Activated gamma-delta T cell (primary cell): Measurements from ENCODE around the gene ZBTB8B.
A peak's percentile ranks its signal among the peaks of the same experiment; 100 is the strongest.
"Not testable (repeated sequence)": the region's sequence is repeated elsewhere in the genome, so short reads cannot be mapped to it uniquely, and the experiment has no call there.

Experiments used
- DNase-seq: peaks from one replicate; lab custom pipeline; 2025; lab: John Stamatoyannopoulos, UW
- total RNA-seq, 2 donors: gene quantifications; one replicate each; lab custom pipeline; 2026; lab: John Stamatoyannopoulos, UW

Gene ZBTB8B
- 0.09 to 0.10 reads per million in 2 donors for total RNA-seq

DNA sequence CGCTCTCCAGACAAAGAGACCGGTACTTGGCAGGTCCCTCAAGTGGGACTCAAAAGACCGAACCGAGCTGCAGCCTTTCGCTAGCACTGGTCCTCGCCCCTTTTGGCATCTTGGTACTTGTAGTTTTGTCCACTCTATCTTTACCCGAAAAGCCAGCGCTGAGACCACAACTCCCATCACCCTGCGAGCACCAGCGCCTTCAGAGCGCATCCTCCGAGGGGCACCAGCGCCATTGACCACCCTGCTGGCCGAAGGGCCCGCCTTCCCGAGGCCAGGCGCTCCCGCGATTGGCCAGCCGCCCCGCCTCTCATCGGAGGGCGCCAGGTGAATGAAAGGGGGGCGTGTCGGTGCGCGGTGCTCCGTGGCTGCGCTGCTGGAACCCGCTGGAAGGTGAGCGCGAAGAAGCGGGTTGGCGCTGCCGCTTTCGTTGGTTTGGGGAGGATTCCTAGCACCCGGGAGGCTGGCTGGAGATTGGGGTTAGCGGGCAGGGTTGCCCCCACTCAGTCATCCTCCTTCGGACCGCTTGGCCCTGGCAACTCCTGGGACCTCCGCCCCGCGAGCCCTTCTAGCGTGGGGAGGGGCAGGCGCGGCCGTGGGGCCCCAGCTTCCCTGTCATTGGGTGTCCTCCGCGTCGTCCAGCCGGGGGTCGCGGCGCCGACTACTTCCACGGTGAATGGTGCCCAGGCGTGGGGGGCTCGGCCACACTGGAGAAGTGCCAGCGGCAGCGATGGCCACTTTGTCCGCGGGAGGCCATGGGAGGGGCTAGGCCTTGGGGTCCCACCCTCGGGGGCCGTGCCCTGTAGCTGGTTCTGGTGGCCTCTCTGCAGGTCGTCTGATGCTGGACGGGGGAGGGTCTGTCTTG lies at the start of gene ZBTB8B:
Gene ZBTB8B (plus strand): TSS at position 357 of the 862 bp plus-strand sequence. CDS start 5,553 bp downstream, outside the sequence.
- peak; percentile 15 for DNase-seq

GRCh38 chr1:32421775-32422174 lies 43.1 kb upstream of the ZBTB8B start:
- DNase-seq = no peak

DNA sequence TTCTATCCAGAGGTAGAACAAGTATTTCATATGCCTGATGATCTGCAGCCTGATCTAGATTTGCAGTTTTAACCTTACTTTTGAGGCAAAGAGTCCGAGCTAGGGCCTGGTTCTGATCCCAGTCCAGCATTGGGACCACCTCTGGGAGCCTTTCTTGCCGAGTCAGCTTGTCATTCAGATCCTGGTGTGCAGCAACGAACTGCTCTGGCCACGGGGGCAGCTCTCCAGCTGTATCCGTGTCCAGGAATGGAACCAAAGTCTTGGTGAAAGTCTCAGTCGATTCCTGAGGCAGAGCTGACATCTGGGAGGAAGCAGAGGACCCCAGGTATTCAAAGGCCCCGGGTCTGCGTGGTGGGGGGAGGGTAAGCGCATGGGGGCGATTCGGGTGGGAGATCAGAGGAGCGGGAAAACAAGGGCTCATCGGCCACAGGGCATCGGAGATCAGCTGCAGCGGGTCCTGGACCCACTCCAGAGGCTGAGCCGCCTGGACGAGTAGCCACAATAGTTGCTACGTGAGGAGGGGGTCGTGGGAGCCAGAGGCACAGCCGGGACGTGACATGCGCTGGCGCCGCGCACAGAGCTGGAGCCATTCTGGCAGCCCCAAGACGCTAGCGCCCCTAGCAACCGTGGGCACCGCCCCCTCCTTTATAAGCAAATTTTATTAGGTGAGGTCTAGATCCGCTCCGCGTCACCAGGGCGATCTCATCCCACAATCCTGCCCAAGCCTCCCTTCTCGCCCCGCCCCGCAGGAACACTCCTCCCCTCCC lies 38.2 kb upstream of the ZBTB8B start:
- no peak for DNase-seq

GRCh38 chr1:32427264-32427963 lies 37.5 kb upstream of the ZBTB8B start:
- DNase-seq = no peak

DNA sequence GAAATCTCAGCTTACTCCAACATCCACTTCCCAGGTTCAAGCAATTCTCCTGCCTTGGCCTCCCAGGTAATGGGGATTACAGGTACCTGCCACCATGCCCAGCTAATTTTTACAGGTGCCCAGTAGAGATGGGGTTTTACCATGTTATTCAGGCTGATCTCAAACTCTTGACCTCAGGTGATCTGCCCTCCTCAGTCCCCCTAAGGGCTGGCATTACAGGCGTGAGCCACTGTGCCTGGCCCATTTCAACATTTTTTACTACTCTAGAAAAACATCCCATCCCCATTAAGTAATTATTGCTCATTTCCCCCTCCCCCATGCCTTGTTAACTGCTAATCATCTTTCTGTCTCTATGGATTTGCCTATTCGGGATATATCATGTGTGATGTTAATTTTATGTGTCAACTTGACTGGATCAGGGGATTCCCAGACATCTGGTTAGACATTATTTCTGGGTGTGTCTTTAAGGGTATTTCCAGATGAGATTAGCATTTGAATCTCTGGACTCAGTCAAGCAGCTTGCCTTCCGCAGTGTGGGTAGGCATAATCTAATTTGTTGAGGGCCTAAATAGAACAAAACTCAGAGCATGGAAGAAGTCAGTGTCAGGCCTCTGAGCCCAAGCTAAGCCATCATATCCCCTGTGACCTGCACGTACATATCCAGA lies 33.0 kb upstream of the ZBTB8B start:
- no peak for DNase-seq

- DNase-seq = no peak
Measured at GRCh38 chr1:32438136-32438535, 26.7 kb upstream of the ZBTB8B start.

GRCh38 chr1:32438777-32439176 lies 26.1 kb upstream of the ZBTB8B start:
- DNase-seq = not testable (repeated sequence)

GRCh38 chr1:32441467-32441866 lies 23.4 kb upstream of the ZBTB8B start:
- not testable (repeated sequence) for DNase-seq

GRCh38 chr1:32447469-32448185 lies 17.2 kb upstream of the ZBTB8B start:
- DNase-seq = no peak

GRCh38 chr1:32448186-32448772 lies 16.6 kb upstream of the ZBTB8B start:
- not testable (repeated sequence) for DNase-seq

- DNase-seq = no peak
Measured at GRCh38 chr1:32448773-32449456, 16.0 kb upstream of the ZBTB8B start.

DNA sequence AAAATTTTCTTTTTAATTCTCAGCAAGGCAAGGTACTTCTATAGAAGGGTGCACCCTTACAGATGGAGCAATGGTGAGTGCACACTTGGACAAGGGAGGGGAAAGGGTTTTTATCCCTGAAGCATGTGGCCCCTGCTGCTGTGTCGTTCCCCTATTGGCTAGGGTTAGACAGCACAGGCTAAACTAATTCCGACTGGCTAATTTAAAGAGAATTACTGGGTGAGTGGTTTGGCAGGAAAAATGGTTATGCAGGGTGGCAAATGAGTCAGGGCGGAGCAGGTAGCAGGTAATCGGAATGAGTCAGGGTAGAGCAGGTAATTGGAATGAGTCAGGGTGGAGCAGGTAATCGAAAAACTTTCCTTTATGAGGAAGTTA lies 15.4 kb upstream of the ZBTB8B start:
- not testable (repeated sequence) for DNase-seq

- no peak for DNase-seq
Measured at GRCh38 chr1:32454726-32455125, 10.1 kb upstream of the ZBTB8B start.

DNA sequence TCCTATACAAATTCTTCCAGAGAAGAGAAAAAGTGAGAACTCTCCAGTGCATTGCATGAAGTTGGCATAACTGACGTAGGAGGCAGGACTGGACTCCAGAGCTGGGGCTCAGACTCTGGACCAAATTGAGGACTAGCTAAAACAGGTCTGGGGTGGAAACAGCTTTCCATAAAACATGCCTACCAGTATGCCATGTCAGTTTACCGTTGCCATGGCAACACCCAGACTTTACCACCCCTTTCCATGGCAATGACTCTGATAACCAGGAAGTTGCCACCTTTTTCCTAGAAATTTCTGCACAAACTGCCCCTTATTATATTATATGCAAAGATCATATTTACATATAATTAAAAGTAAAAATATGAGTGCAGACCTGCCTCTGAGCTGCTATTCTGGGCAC lies 8.9 kb upstream of the ZBTB8B start:
- no peak for DNase-seq

DNA sequence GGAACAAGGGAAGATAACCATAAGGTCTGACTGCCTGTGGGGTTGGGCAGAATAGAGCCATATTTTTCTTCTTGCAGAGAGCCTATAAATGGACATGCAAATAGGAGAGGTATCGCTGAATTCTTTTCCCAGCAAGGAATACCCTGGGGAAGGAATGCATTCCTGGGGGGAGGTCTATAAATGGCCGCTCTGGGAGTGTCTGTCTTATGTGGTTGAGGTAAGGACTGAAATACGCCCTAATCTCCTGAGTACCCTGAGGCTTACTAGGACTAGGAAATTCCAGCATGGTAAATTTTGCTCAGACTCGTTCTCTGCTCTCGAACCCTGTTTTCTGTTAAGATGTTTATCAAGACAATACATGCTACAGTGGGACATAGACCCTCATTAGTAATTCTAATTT lies 6.1 kb upstream of the ZBTB8B start:
- not testable (repeated sequence) for DNase-seq

- not testable (repeated sequence) for DNase-seq
Measured at GRCh38 chr1:32462977-32463376, 1.9 kb upstream of the ZBTB8B start.

DNA sequence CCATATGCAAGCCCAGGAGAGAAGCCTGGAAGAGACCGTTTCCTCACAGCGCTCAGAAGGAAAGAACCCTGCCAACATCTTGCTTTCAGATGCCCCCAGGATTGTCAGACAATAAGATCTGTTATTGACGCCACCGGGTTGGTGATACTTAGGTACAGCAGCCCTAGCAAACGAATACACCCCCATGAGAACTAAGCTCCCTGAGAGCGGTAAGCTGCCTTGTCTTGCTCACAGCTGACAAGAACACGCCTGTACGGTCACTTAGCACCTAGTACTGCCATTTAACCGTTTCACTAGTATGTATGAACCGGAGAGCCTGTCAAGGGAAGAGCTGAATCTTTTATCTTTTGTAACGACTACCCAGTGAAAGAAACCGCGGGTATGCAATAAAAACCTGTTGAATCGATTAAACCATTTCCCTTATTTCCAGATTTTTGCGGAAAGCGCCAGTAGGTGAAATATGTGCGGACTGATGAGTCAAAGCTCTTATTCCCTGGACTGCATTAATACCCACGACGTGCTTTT lies 619 bp upstream of the ZBTB8B start:
- no peak for DNase-seq

DNA sequence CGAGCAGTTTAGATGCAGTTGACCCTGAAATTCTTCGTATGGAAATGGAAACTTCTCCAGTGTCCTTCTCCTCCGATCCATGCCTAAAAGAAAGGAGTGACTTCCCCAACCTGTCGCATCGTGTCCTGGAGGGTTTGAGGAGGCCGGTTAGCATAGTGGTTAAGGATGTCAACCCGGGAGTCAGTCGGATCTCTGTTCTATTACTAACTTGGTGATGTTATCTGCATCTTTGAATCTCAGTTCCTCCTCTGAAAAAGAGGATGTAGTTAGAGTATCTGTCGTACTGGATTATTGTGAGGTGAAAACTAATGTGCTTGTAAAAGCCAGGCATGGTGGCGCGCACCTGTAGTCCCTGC lies 684 bp downstream of the ZBTB8B start:
- no peak for DNase-seq

DNA sequence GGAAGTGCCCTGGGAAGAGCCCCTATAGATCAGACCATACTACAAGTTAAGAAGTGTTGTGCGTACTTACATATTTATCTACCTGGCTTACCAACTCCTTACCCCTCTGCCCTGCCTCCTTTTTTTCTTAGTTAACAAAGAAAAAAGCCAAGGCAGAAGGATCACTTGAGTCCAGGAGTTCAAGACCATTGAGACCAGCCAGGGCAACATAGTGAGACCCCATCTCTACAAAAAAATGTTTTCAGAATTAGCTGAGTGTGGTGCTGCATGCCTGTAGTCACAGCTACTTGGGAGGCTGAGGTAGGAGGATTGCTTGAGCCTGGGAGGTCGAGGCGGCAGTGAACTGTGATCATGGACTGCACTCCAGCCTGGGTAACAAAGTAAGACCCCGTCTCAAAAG lies 1.9 kb downstream of the ZBTB8B start:
- DNase-seq = no peak

GRCh38 chr1:32468791-32469190 lies 3.9 kb downstream of the ZBTB8B start:
- no peak for DNase-seq
